Prostate gland (tissue), 2 donors: ENCODE data around the gene RTN4R. TPM values are rescaled to one million over a fixed set of nuclear protein-coding genes. Genes with fewer than 3 reads are reported as not detected.
"Not testable (repeated sequence)": the region's sequence is repeated elsewhere in the genome, so short reads cannot be mapped to it uniquely, and the experiment has no call there.

Experiments
- DNase-seq: peaks from one replicate; pipeline ENCODE4 v3.0.0-alpha.2; 2019; ENCODE audit warnings: low spot score
- H3K27ac ChIP-seq, 2 donors: fragments of 200-600 bp; sonication (generic); 2 replicates each; pipeline ENCODE4 v1.5.1; 2017 to 2019
- H3K27me3 ChIP-seq: fragments of 200-600 bp; sonication (generic); replicated peaks from 2 replicates; pipeline ENCODE4 v1.5.1; 2019; ENCODE audit not compliant: insufficient read depth
- H3K36me3 ChIP-seq, 2 donors: fragments of 200-600 bp; sonication (generic); 1 replicate in 1 of 2; 2 replicates in 1 of 2; pipeline versions ENCODE4 v1.5.1 to v1.8.1; 2017 to 2019
- H3K4me1 ChIP-seq: fragments of 200-600 bp; sonication (generic); replicated peaks from 2 replicates; pipeline ENCODE4 v1.5.1; 2019
- H3K4me3 ChIP-seq, 2 donors: fragments of 200-600 bp; sonication (generic); 2 replicates each; pipeline ENCODE4 v1.5.1; 2017 to 2019
- H3K9me3 ChIP-seq: fragments of 200-600 bp; sonication (generic); 2 replicates; pipeline ENCODE4 v1.5.1; 2017
- POLR2A ChIP-seq: fragments of 450-650 bp; IDR thresholded peaks from one replicate; pipeline ENCODE4 v1.6.1; 2016; ENCODE audit warnings: antibody characterized with exemption, mild to moderate bottlenecking
- POLR2AphosphoS5 ChIP-seq: sonication (generic); formaldehyde crosslinking; IDR thresholded peaks from one replicate; pipeline ENCODE4 v1.6.1; 2017; ENCODE audit warnings: antibody characterized with exemption
- WGBS: methylation state at CpG from one replicate; pipeline ENCODE4 v1.1.5; 2018; 5-methylcytosine and 5-hydroxymethylcytosine counted together
- intact Hi-C: fragments of 100-400 bp; cut with DNase I; formaldehyde crosslinking; loops from one replicate; pipeline ENCODE4 v1.14.2; 2022
- total RNA-seq, 2 donors: library from RNA; depleted of rRNA; stranded (reverse); fragments of >200 nt; gene quantifications; one replicate each; pipeline ENCODE4 v1.1.0, GENCODE V29; 2016
- TF ChIP-seq, protein P1 (sequence below), 4 experiments: fragments of 200-600 bp in 2 of 4; fragments of 450-650 bp in 2 of 4; sonication (generic) in 2 of 4; IDR thresholded peaks; 1 replicate in 3 of 4; 2 replicates in 1 of 4; pipeline ENCODE4 v1.5.1; 2016 to 2019; ENCODE audit warnings: antibody characterized with exemption in 4 of 4, mild to moderate bottlenecking in 2 of 4, moderate library complexity in 2 of 4

Gene RTN4R
- total RNA-seq, 2 donors from 2014 or later: 4.4 to 6.0 TPM

DNA sequence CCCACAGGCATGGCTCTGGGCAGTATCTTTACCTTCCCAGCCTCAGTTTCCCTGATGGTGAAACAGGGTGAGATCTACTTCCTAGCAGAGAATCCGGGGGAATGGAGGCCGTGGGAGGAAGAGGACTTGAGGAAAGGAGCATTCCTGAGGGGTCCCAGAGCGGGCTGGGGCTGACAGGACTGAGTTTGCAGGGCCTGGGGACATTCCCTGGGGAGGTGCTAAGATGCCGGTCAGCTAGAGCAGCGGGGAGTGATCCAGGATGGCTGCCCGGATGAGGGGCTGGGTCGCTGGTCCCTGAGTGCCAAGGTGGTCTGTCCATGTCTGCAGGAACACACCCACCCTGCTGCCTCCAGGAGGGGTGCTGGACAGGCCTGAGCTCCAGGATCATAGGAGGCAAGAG lies 8.3 kb upstream of the RTN4R start:
- 78% methylated on average over 7 of the region's 7 CpGs for WGBS
- H3K9me3 ChIP-seq: no peaks in the 10 kb centered on the region
- no peak overlapping the region for H3K27ac ChIP-seq
- no peak for DNase-seq
- intact Hi-C loops: no loop called here
- no peak for TF ChIP-seq POLR2AphosphoS5
- TF ChIP-seq, protein P1, sequence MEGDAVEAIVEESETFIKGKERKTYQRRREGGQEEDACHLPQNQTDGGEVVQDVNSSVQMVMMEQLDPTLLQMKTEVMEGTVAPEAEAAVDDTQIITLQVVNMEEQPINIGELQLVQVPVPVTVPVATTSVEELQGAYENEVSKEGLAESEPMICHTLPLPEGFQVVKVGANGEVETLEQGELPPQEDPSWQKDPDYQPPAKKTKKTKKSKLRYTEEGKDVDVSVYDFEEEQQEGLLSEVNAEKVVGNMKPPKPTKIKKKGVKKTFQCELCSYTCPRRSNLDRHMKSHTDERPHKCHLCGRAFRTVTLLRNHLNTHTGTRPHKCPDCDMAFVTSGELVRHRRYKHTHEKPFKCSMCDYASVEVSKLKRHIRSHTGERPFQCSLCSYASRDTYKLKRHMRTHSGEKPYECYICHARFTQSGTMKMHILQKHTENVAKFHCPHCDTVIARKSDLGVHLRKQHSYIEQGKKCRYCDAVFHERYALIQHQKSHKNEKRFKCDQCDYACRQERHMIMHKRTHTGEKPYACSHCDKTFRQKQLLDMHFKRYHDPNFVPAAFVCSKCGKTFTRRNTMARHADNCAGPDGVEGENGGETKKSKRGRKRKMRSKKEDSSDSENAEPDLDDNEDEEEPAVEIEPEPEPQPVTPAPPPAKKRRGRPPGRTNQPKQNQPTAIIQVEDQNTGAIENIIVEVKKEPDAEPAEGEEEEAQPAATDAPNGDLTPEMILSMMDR (IDR thresholded peaks at IDR 0.05): no peak
- H3K4me3 ChIP-seq: no peak overlapping the region
- H3K4me1 ChIP-seq: no peaks in the 10 kb centered on the region
- no peaks in the 10 kb centered on the region for H3K36me3 ChIP-seq
- no peaks in the 10 kb centered on the region for H3K27me3 ChIP-seq

DNA sequence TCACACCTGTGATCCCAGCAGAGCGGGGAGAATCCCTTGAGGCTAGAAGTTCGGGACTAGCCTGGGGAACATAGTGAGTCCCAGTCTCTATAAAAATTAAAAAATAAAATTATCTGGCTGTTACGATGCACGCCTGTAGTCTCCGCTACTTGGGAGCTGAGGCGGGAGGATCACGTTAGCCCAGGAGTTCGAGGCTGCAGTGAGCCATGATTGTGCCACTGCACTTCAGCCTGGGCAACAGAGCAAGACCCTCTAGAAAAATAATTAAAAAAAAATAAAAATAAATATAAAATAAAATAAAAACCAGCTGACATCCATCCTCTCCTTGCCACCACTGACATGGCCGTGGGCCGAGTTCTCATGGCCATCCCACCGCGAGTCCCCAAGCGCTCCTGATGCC lies 7.7 kb upstream of the RTN4R start:
- WGBS: 96% methylated on average over 13 of the region's 13 CpGs
- Histone ChIP-seq H3K36me3 (no peaks in the 10 kb centered on the region), H3K4me3 (no peak overlapping the region), H3K27ac (no peak overlapping the region), H3K9me3 (no peaks in the 10 kb centered on the region), H3K27me3 (no peaks in the 10 kb centered on the region), H3K4me1 (no peaks in the 10 kb centered on the region)
- TF ChIP-seq POLR2A: no peak
- TF ChIP-seq, protein P1 (IDR thresholded peaks at IDR 0.05): no peak
- no peak for TF ChIP-seq POLR2AphosphoS5
- intact Hi-C loops: no loop called here
- no peak for DNase-seq

DNA sequence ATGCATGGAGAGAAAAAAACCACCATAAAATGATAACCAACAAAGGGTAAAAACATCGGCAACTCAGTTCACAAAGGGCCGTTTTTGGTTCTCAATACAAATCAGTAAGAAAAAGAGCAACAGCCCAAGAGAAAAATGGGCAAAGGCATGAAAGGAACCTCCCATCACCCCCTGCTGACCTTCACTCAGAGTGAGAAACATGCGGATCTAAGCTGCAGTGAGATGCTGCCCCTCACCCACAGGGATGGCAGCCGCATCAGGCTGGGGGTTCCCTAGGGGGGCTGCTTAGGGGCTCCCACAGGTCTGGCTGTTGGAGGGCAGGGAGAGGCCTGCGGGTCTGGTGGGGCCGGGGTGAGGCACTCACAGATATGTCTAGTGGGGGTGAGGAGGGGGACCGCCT lies 7.2 kb upstream of the RTN4R start:
- H3K9me3 ChIP-seq, H3K27me3 ChIP-seq, H3K36me3 ChIP-seq, H3K27ac ChIP-seq, H3K4me1 ChIP-seq, DNase-seq, intact Hi-C loops, H3K4me3 ChIP-seq: not testable (repeated sequence)
- WGBS: 83% methylated on average over 7 of the region's 7 CpGs

DNA sequence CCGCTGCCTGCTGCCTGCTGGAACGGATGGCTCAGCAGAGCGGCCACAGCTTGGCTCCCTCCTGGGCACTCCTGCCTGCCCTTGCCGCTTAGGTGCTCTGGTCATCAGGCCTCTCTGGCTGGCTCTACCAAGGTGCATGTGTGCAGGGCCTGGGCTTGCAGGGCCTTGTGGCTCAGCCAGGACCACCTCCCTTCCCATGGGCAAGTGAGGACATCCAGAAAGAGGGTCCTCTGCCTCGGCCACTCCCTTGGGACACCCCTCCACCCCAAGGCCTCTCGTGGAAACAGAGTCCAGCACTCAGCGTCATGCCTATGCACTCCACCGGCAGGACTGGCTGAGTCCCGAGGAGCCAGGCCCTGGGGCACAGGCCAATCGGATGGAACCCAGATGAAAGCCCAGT lies 6.3 kb upstream of the RTN4R start:
- H3K4me3 ChIP-seq, H3K4me1 ChIP-seq, H3K36me3 ChIP-seq, H3K27me3 ChIP-seq, H3K27ac ChIP-seq, DNase-seq, intact Hi-C loops, H3K9me3 ChIP-seq: not testable (repeated sequence)
- WGBS: 94% methylated on average over 6 of the region's 10 CpGs

DNA sequence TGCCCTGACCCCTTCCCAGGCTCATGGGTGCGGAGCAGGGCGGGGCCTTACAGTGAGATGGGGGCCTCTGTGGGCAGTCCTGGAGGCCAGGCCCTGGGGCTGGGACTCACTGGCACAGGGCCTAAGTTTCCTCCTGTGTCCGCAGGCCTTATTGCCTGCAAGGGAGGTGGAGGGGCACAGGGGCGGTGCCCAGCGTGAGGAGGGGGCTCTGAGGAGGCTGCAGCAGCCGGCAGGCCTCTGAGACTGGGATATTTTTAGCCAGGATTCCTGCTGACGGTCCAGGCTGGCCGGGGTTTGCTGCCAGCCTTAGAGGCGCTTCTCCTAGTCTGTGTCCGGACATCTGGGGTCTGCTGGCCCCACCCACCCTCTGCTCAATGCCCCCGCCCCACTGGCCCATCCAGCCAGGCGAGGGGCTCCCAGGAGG lies 5.7 kb upstream of the RTN4R start:
- intact Hi-C loops: no loop called here
- TF ChIP-seq, protein P1 (IDR thresholded peaks at IDR 0.05): no peak
- TF ChIP-seq POLR2A (no peak), POLR2AphosphoS5 (no peak)
- Histone ChIP-seq H3K27me3 (no peaks in the 10 kb centered on the region), H3K27ac (no peak overlapping the region), H3K9me3 (no peaks in the 10 kb centered on the region), H3K4me3 (no peak overlapping the region), H3K36me3 (no peaks in the 10 kb centered on the region), H3K4me1 (no peaks in the 10 kb centered on the region)
- 63% methylated on average over 10 of the region's 12 CpGs for WGBS
- no peak for DNase-seq

DNA sequence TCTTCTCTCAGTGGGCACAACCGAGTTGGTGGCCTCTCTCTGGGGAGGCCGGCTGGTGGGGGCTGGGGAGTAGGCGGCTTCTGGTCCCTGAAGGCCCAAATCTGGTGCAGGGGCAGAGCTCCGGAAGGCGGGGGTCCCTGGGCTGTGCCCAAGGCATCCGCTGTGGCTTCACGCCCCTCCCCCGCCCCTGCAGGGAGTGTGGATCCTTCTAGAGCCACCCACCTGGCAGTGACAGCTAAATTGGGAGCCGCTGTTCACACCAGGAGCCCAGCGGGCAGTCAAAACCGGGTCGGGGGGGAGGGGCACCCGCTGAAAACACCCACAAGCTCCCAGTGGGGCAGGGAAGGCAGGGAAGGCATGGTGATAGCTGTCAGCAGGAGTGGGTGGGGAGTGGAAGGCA lies 4.6 kb upstream of the RTN4R start:
- Histone ChIP-seq H3K4me1 (no peaks in the 10 kb centered on the region), H3K27me3 (no peaks in the 10 kb centered on the region), H3K27ac (no peak overlapping the region), H3K9me3 (no peaks in the 10 kb centered on the region), H3K4me3 (no peak overlapping the region), H3K36me3 (no peaks in the 10 kb centered on the region)
- no peak for DNase-seq
- TF ChIP-seq POLR2A (no peak), POLR2AphosphoS5 (no peak)
- TF ChIP-seq, protein P1 (IDR thresholded peaks at IDR 0.05): no peak
- 88% methylated on average over 13 of the region's 13 CpGs for WGBS
- intact Hi-C loops: no loop called here
